HepG2 (cell line): ENCODE results near the gene GRB2.

Experiments
- BORCS8-MEF2B ChIP-seq: sonication (generic); formaldehyde crosslinking; IDR thresholded peaks from 2 replicates; pipeline ENCODE4 v1.8.0; 2022; ENCODE audit warnings: mild to moderate bottlenecking, missing genetic modification reagents
- HDAC2 ChIP-seq: sonication (generic); formaldehyde crosslinking; IDR thresholded peaks from 2 replicates; pipeline ENCODE4 v1.4.0; 2020; ENCODE audit warnings: missing genetic modification reagents
- POLR2A ChIP-seq, 2 experiments: IDR thresholded peaks; 2 replicates each; pipeline ENCODE4 v1.6.1; 2011; ENCODE audit warnings: low read depth in 2 of 2, low read length in 2 of 2, mild to moderate bottlenecking in 1 of 2, moderate library complexity in 1 of 2; ENCODE audit not compliant: insufficient read depth in 1 of 2
- ZBTB8A ChIP-seq: sonication (generic); formaldehyde crosslinking; IDR thresholded peaks from 2 replicates; pipeline ENCODE4 v1.4.0; 2020; ENCODE audit warnings: mild to moderate bottlenecking, low read depth, missing genetic modification reagents, borderline replicate concordance
- TF ChIP-seq, protein P1 (sequence below): sonication (generic); formaldehyde crosslinking; IDR thresholded peaks from 2 replicates; pipeline ENCODE4 v1.5.0; 2020; ENCODE audit warnings: mild to moderate bottlenecking, missing genetic modification reagents, moderate library complexity

DNA sequence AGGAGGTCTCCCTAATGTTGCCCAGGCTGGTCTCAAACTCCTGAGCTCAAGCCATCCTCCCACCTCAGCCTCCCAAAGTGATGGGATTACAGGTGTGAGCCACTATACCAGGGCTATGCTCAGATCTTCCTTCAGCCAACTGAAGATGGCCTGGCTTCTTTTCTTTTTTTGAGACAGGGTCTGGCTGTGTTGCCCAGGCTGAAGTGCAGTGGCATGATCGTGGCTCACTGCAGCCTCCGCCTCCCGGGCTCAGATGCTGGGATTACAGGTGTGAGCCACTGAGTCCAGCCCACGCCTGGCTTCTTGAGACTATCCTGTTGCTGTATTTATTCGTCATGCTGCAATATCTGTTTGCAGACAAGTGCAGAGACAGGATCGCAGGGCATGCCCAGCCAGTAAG lies 120.4 kb downstream of the GRB2 start:
- TF ChIP-seq ZBTB8A (CRISPR knock-in tag) (no peak), POLR2A (IDR thresholded peaks at IDR 0.05; ENCODE audit: insufficient read depth in 1 of 2, low read depth in 2 of 2, low read length in 2 of 2) (no peak), BORCS8-MEF2B (CRISPR knock-in tag) (no peak), HDAC2 (CRISPR knock-in tag) (no peak)
- TF ChIP-seq, protein P1, sequence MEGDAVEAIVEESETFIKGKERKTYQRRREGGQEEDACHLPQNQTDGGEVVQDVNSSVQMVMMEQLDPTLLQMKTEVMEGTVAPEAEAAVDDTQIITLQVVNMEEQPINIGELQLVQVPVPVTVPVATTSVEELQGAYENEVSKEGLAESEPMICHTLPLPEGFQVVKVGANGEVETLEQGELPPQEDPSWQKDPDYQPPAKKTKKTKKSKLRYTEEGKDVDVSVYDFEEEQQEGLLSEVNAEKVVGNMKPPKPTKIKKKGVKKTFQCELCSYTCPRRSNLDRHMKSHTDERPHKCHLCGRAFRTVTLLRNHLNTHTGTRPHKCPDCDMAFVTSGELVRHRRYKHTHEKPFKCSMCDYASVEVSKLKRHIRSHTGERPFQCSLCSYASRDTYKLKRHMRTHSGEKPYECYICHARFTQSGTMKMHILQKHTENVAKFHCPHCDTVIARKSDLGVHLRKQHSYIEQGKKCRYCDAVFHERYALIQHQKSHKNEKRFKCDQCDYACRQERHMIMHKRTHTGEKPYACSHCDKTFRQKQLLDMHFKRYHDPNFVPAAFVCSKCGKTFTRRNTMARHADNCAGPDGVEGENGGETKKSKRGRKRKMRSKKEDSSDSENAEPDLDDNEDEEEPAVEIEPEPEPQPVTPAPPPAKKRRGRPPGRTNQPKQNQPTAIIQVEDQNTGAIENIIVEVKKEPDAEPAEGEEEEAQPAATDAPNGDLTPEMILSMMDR (CRISPR knock-in tag), result no peak
